Vagina (tissue), 2 donors: ENCODE results near the gene NPIPA8.
"Not testable (repeated sequence)": the region's sequence is repeated elsewhere in the genome, so short reads cannot be mapped to it uniquely, and the experiment has no call there.

Experiments used
- POLR2AphosphoS5 ChIP-seq, 2 donors: sonication (generic); formaldehyde crosslinking; IDR thresholded peaks; one replicate each; pipeline ENCODE4 v1.9.0; 2017; ENCODE audit warnings: antibody characterized with exemption in 2 of 2, mild to moderate bottlenecking in 2 of 2, low read depth in 1 of 2; ENCODE audit not compliant: insufficient read depth in 1 of 2
- TF ChIP-seq, protein P1 (sequence below), 3 experiments: fragments of 450-650 bp in 2 of 3; fragments of 200-600 bp in 1 of 3; sonication (generic) in 1 of 3; IDR thresholded peaks; one replicate each; pipeline ENCODE4 v1.5.1; 2017 to 2019; ENCODE audit warnings: antibody characterized with exemption in 3 of 3, mild to moderate bottlenecking in 2 of 3, moderate library complexity in 2 of 3

DNA sequence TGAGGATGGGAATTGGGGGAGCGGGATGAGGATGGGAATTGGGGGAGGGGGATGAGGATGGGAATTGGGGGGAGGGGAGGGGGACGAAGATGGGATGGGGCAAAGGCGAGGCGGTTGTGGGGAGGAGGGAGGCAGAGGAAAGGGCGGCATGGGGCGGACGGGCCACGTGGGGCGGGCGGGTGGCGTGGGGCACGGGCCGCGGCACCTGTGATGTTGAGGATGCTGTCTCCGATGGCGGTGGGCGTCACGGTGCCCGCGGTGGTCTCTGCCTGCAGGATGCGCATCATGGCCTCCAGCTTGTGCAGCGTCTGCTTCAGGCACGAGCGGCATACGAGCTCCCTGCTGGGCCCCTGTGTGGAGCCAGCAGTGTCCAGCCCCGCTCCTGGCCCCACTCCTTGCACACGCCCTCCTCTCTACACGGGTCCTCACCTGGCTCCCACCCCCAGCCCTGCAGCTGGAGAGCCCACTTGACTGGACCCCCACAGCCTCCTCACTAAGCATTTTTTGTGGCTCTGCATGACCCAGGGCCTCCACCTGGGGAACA lies 5.0 kb upstream of the NPIPA8 start:
- TF ChIP-seq, protein P1, sequence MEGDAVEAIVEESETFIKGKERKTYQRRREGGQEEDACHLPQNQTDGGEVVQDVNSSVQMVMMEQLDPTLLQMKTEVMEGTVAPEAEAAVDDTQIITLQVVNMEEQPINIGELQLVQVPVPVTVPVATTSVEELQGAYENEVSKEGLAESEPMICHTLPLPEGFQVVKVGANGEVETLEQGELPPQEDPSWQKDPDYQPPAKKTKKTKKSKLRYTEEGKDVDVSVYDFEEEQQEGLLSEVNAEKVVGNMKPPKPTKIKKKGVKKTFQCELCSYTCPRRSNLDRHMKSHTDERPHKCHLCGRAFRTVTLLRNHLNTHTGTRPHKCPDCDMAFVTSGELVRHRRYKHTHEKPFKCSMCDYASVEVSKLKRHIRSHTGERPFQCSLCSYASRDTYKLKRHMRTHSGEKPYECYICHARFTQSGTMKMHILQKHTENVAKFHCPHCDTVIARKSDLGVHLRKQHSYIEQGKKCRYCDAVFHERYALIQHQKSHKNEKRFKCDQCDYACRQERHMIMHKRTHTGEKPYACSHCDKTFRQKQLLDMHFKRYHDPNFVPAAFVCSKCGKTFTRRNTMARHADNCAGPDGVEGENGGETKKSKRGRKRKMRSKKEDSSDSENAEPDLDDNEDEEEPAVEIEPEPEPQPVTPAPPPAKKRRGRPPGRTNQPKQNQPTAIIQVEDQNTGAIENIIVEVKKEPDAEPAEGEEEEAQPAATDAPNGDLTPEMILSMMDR (IDR thresholded peaks at IDR 0.05) = not testable (repeated sequence)
- TF ChIP-seq POLR2AphosphoS5 (IDR thresholded peaks at IDR 0.05; ENCODE audit: insufficient read depth in 1 of 2, low read depth in 1 of 2) = not testable (repeated sequence)
